Panc1 (cell line): Measurements from ENCODE around the gene MMS22L.

Experiments
- CTCF ChIP-seq: fragments of 450-650 bp; IDR thresholded peaks from 2 replicates; pipeline ENCODE4 v1.5.1; 2017; ENCODE audit warnings: mild to moderate bottlenecking
- POLR2AphosphoS5 ChIP-seq: IDR thresholded peaks from 2 replicates; pipeline ENCODE4 v1.6.1; 2012; ENCODE audit warnings: mild to moderate bottlenecking, low read depth, low read length, moderate library complexity
- REST ChIP-seq, 2 experiments: IDR thresholded peaks; 2 replicates each; pipeline ENCODE4 v1.6.1; 2011 to 2012; ENCODE audit warnings: low read depth in 2 of 2, control low read depth in 1 of 2, low read length in 1 of 2, mild to moderate bottlenecking in 1 of 2, moderate library complexity in 1 of 2; ENCODE audit not compliant: insufficient read depth in 1 of 2
- SIN3A ChIP-seq: IDR thresholded peaks from 2 replicates; pipeline ENCODE4 v1.6.1; 2012; ENCODE audit warnings: low read depth, mild to moderate bottlenecking, low read length, moderate library complexity, borderline replicate concordance; ENCODE audit not compliant: insufficient read depth
- TCF7L2 ChIP-seq: IDR thresholded peaks from 2 replicates; pipeline ENCODE4 v1.6.1; 2011; ENCODE audit warnings: mild to moderate bottlenecking, low read depth, low read length, inconsistent platforms

GRCh38 chr6:97282238-97282725 is 734 bp downstream of the MMS22L start:
- TF ChIP-seq CTCF (no peak), POLR2AphosphoS5 (no peak), REST (IDR thresholded peaks at IDR 0.05; ENCODE audit: insufficient read depth in 1 of 2, low read depth in 2 of 2, low read length in 1 of 2) (no peak), TCF7L2 (no peak), SIN3A (no peak)
